Lower leg skin (tissue), 4 donors: ENCODE measurements around the gene GARIN5B. TPM values are rescaled to one million over a fixed set of nuclear protein-coding genes. Genes with fewer than 3 reads are reported as not detected.
A peak's percentile ranks its signal among the peaks of the same experiment; 100 is the strongest.

Experiments
- DNase-seq, 2 donors: peaks; one replicate each; pipeline ENCODE4 v3.0.0-alpha.2; 2019; ENCODE audit warnings: low spot score in 2 of 2
- H3K4me3 ChIP-seq: fragments of 200-600 bp; sonication (generic); 2 replicates; pipeline ENCODE4 v1.5.1; 2017; ENCODE audit warnings: mild to moderate bottlenecking, low read depth; ENCODE audit not compliant: poor library complexity, severe bottlenecking
- POLR2A ChIP-seq, 2 donors: fragments of 450-650 bp; IDR thresholded peaks; one replicate each; pipeline ENCODE4 v1.6.1; 2016 to 2017; ENCODE audit warnings: antibody characterized with exemption in 2 of 2, mild to moderate bottlenecking in 1 of 2, moderate library complexity in 1 of 2
- WGBS, 2 donors: methylation state at CpG; one replicate each; pipeline ENCODE4 v1.1.5; 2018; 5-methylcytosine and 5-hydroxymethylcytosine counted together
- intact Hi-C: fragments of 100-400 bp; cut with DNase I; formaldehyde crosslinking; loops from one replicate; pipeline ENCODE4 v1.15.0; 2023; ENCODE audit warnings: low total_unique reads
- total RNA-seq, 4 donors: library from RNA; depleted of rRNA; stranded (reverse); fragments of >200 nt; gene quantifications; one replicate each; pipeline ENCODE4 v1.1.0, GENCODE V29; 2016
- TF ChIP-seq, protein P1 (sequence below), 3 donors: fragments of 450-650 bp; IDR thresholded peaks; one replicate each; pipeline ENCODE4 v1.5.1; 2016; ENCODE audit warnings: antibody characterized with exemption in 3 of 3, mild to moderate bottlenecking in 3 of 3, moderate library complexity in 2 of 3

Gene GARIN5B
- total RNA-seq, 4 donors from 2014 or later: not detected

DNA sequence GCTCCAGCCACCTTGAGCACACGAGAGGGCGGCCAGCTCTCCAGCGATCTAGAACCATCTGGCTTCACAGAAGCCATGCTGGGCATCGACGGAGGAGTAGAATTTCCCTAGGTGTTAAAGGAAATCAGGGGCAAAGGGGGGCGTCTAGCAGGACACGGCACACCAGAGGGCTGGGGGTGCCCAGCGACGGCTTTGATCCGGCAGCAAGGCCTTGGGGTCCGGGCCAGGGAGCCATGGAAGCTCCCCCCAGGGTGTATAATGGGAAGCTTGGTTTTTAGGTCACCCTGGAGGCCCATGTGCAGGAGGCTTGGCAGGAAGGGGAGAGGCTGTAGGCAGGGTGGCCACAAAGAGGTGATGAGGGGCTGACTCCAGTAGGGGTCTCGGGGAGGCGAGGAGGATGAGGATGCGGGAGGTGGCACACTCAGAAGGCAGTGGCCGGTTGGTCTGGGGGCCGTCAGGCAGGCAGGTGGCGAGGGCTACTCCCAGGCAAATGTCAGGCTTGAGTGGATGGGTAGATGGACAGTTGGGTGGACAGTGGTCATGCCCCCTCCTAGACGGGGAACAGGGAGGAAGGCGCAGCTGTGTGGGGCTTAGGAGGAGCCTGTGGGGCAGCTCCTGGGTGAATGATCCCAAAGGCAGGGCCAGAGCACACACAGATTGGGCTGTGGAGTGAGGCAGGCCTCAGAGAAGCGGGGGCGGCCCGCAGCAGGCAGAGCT, 17.8 kb downstream of the GARIN5B start:
- TF ChIP-seq, protein P1, sequence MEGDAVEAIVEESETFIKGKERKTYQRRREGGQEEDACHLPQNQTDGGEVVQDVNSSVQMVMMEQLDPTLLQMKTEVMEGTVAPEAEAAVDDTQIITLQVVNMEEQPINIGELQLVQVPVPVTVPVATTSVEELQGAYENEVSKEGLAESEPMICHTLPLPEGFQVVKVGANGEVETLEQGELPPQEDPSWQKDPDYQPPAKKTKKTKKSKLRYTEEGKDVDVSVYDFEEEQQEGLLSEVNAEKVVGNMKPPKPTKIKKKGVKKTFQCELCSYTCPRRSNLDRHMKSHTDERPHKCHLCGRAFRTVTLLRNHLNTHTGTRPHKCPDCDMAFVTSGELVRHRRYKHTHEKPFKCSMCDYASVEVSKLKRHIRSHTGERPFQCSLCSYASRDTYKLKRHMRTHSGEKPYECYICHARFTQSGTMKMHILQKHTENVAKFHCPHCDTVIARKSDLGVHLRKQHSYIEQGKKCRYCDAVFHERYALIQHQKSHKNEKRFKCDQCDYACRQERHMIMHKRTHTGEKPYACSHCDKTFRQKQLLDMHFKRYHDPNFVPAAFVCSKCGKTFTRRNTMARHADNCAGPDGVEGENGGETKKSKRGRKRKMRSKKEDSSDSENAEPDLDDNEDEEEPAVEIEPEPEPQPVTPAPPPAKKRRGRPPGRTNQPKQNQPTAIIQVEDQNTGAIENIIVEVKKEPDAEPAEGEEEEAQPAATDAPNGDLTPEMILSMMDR (IDR thresholded peaks at IDR 0.05): no peak
- TF ChIP-seq POLR2A (IDR thresholded peaks at IDR 0.05): no peak
- H3K4me3 ChIP-seq: no peak overlapping the region
- intact Hi-C loops: no loop called here
- DNase-seq: no peak
- 87 to 90% methylated on average over 22 of the region's 22 CpGs for WGBS, 2 donors

DNA sequence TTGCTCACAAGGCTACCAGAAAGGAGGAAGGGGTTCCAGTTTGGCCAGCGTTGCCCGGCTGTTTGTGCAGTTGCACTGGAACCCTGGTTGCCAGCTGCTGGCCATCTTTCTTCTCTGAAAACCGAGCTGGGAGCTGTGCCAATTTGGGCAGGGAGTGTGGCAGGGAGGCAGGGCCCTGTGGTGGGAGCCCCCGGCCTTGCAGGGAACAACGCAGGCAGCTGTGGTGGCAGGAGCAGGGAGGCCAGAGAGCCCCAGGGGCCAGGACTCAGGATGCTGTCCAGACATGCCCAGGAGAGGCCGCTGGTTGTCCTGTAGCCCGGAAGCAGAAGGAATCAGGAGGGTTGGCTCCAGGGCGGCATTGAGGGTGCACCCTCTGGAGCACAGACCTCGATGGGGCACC, 18.6 kb downstream of the GARIN5B start:
- no peak overlapping the region for H3K4me3 ChIP-seq
- intact Hi-C loops: no loop called here
- TF ChIP-seq, protein P1 (IDR thresholded peaks at IDR 0.05): no peak
- no peak for TF ChIP-seq POLR2A (IDR thresholded peaks at IDR 0.05)
- DNase-seq: no peak
- 69 to 70% methylated on average over 9 of the region's 9 CpGs for WGBS, 2 donors

DNA sequence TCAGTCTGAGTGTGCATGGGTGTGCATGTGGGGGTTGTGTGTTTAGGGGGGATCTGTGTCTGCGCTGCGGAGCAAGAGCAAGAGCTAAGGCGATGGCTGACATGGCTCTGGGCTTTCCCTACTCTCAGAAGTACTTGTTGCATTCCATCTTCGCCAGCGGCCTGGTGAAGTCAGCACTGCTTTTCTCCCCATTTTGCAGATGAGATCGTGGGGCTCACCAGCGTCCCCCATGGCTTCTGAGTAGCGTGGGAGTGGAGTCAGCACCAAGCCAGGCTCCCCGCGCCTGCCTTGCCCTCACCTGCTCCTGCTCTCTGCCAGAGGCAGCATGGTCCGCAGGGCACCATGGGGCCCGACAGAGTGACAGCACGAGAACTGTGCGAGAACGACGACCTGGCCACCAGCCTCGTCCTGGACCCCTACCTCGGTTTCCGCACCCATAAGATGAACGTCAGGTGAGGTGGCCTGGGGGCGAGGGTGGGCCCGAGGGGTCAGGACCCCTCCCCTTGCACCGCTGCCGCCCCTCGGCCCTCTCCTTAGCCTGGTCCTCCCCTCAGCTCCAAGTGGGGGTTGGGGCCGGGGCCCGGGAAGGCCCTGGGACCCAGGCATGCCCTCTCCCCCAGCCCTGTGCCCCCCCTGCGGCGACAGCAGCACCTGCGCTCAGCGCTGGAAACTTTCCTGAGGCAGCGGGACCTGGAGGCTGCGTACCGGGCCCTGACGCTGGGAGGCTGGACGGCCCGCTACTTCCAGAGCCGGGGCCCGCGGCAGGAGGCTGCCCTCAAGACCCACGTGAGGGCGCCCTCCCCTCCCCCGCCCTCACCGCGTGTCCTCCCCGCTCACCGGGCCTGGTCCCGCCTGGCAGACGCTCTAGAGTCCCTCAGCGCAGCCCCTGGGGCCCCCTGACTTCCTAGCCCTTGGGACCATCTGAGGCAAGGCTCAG, 21.2 kb downstream of the GARIN5B start:
- TF ChIP-seq, protein P1 (IDR thresholded peaks at IDR 0.05): no peak
- no peak for TF ChIP-seq POLR2A (IDR thresholded peaks at IDR 0.05)
- no peak overlapping the region for H3K4me3 ChIP-seq
- DNase-seq: no peak
- intact Hi-C loops: no loop called here
- 81 to 90% methylated on average over 27 to 38 of the region's 50 CpGs for WGBS, 2 donors

DNA sequence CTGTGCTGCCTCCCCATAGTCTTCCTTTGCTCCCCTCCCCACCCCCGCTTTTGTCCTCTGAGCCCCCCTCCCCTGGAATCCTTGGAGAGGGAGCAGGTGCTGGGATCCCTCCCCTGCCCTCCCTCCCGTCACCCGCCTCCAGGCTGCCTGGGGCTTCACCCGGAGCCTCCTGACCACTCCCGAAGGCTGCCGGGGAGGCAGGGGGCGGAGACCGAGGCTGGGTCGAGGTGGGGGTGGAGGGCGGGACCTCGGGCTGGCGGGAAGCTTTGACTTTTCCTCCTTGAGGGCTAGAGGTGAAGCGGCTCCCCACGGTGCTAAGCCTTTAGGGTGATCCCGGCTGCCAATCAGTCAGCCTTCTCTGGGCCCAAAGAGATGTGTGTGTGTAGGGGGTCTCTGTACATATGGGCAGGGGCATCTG, 21.9 kb downstream of the GARIN5B start:
- WGBS, 2 donors: 3 to 4% methylated on average over 15 of the region's 15 CpGs
- no peak for TF ChIP-seq POLR2A (IDR thresholded peaks at IDR 0.05)
- TF ChIP-seq, protein P1 (IDR thresholded peaks at IDR 0.05): no peak
- H3K4me3 ChIP-seq: peak overlapping the region; percentile 12
- intact Hi-C loops: no loop called here
- DNase-seq: peak in 1 of 2 donors; percentile 92

DNA sequence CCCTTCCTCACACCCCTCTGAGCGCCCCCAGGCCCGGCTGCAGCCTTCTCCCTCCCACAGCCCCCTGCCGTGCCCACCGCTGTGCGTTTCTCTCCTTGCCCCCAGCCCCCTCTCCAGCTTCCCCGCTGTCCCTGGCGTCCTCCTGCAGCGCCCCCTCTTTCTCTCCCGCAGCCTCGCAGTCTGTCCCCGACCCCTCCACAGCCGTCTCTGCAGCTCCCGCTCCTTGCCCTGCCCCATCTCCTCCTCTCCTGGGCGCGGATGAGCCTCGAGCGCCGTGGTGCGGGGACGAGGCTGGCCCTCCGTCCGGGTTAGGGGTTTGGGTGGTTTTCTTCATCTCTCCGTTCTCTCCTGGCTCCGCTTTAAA, 22.3 kb downstream of the GARIN5B start:
- peak overlapping the region; percentile 12 for H3K4me3 ChIP-seq
- WGBS, 2 donors: 1% methylated on average over 24 of the region's 24 CpGs
- TF ChIP-seq, protein P1 (IDR thresholded peaks at IDR 0.05): no peak
- TF ChIP-seq POLR2A (IDR thresholded peaks at IDR 0.05): no peak
- intact Hi-C loops: no loop called here
- no peak for DNase-seq
